Activated CD8-positive, alpha-beta memory T cell treated with anti-CD3 and anti-CD28 coated beads, Interleukin-2, amount 50 U/mL, for 24 hours (primary cell): ENCODE measurements around the gene RREB1.

Experiments
- DNase-seq: peaks from one replicate; pipeline ENCODE4 v3.0.0-alpha.2; 2020; ENCODE audit errors: extremely low read depth

RREB1 gene

GRCh38 chr6:7122684-7123083, 14.9 kb downstream of the RREB1 start:
- DNase-seq = no peak

DNA sequence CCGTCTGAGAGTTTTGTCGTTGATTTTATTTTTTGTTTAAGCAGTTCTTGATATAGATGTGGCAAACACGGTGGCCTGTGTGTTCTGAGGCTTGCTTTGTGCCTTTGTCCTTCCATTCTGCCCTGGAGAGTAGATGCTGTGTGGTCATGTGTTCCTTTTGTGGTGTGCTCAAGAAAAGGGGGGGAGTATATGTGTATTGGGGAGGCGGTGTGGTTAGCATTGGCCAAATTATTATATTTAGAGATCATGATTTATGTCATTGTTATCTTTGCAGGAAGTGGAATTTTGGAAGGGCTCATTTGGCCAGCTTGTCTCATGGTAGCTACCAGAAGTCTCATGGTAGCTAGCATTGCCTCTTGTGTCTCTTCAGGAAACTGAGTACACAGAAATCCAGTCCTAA, 16.4 kb downstream of the RREB1 start:
- no peak for DNase-seq

- DNase-seq = no peak
Measured at GRCh38 chr6:7124636-7125035, 16.9 kb downstream of the RREB1 start.

GRCh38 chr6:7125290-7125689, 17.5 kb downstream of the RREB1 start:
- no peak for DNase-seq

DNA sequence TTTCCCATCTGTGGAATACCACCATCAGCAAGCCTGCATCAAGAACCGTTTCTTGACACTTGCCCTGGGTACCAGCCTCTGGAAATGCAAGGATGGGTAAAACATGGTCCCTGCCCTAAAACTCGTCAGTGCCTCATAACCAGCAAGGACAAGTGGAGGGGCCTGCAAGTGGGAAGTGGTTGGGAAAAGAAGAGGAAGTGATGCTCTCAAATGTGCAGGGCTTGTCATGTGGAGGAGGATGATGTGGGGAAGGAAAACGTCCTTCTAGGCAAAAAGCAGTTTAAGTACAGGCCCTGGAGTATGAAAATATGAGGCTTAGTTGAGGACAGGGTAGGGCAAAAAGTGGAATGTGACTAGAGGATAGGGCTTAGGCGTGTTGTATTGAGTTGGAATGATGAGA, 19.0 kb downstream of the RREB1 start:
- DNase-seq = no peak

- DNase-seq = no peak
Measured at GRCh38 chr6:7127680-7128079, 19.9 kb downstream of the RREB1 start.

DNA sequence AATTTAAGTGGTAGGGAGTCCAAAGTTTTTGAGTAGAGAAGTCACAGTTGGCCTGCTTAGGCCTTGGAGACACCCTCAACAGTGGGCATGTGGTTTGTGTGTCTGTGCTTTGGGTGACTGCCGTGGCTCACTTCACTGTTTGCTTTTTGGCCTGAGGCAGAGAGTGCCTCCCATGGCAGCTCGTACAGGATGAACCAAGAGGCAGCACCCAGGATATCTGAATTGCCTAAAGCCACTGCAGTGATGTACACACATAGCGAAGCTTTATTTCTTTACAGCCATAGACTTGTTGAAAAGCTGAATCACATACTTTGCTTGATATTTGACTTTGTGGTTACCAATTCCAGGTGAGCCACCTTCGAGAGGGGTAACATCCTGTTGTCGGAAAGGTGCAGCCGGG, 21.6 kb downstream of the RREB1 start:
- no peak for DNase-seq

DNA sequence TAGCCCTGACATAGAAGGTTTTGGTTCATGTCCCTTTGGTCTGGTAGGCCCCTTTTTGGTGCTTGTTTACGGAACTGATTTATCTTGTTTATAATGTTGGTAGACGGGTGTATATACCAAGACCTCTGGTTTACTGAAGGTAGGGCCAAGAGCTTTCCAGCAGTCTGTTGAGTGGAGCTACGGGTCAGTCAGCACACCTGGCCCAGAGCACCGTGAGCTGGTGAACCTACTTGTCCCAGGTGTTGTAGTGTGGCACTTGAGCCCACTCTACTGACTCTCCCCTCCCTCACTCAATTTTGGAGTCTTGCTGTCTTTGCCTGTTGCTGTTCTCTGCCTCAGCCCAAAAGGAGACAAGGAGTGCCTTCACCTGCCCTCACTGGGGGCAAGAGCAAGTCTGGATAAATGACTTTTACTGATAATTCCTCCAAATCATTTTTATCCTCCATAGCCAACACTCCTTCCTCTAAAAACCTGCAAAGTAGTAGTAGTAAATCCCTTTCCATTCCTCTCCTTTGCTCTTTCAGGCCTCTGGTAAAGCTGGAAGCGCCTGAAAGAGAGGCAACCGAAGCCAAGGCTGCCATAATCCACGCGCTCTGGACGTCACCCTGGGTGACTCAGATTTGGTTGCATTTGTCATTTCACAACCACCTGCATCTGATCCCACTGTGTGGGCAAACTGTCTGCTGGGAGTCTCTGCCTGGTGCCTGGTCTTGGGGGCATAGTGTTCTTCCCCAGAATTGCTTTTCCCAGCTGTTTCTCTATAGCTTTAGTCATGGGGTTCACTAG, 22.2 kb downstream of the RREB1 start:
- no peak for DNase-seq

DNA sequence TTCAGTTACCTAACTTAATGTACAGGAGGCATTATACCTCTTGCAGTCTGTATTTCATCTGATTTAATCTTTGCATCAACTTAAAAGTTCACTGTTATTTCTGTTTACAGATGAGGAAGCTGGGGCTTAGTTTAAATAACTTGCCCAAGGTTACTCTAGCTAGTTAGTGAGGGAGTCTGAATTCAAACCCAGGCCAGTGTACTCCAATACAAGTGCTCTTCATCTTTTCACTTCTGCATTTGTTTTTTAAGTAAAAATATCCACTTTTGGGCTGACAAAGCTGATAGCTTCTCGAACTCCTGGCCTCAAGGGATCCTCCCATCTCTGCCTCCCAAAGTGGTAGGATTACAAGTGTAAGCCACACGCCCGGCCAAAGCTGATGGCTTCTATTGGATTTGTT, 23.6 kb downstream of the RREB1 start:
- DNase-seq = no peak

GRCh38 chr6:7132398-7133035, 24.8 kb downstream of the RREB1 start:
- no peak for DNase-seq

DNA sequence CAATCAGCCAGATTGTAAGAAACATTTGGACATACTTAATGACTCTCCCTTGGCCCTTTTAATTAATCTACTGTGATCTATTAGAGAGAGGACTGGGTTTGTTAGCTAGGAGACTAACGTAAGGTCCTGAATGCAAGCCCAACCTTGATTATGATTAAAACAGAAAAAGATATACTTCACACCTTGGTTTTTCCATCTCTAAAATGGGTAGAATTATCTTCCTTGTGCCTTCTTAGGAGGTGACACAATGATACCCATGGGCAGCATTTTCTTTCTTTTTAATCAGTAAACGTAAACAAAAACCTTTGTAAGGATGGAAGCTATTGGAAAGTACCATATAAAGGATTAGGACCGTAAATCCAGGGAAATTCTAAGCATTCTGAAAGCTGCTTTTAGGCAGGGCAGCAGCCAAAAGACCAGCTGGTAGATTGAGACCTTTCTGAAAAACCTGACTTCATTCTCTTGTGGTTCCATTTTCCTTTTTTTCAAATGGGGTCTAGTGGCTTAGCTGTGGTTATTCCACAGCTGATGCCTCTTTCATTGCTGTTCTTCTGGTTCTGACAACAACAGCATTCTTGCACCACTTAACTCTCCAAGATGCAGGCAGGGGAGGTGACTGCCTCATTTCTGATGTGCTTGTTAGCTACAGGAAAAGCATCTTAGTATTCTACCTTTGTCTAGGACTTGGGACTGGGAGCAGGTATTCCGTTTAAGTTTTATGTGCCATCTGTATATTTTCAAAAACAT, 27.4 kb downstream of the RREB1 start:
- no peak for DNase-seq

GRCh38 chr6:7135755-7136154, 28.0 kb downstream of the RREB1 start:
- no peak for DNase-seq

GRCh38 chr6:7136859-7137334, 29.1 kb downstream of the RREB1 start:
- DNase-seq = no peak

- DNase-seq = peak; percentile 40
Measured at GRCh38 chr6:7137335-7138045, 29.7 kb downstream of the RREB1 start.

DNA sequence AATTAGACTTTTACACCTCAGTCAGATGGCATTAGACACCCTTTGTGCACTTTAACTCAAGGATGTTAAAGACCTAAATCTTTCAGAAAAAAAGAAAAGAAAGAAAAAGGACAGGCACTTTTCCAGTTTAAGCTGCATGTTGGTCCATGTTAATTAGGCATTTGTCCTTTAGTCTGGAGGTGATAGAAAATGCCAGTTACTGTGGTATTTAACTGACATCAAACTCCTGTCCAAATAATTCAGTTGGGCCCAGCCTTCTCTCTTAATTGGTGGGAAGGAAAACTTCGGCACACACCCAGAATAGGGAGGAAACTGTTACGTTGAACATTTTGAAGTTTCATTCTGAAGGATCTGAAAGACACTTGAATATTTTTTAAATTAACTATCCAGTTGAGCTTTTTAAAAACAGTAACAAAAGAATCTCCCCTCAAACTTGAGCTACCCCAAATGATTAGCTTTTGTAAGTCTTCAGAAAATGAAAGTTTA, 30.3 kb downstream of the RREB1 start:
- no peak for DNase-seq

GRCh38 chr6:7138921-7139358, 31.2 kb downstream of the RREB1 start:
- DNase-seq = no peak

GRCh38 chr6:7139835-7140470, 32.2 kb downstream of the RREB1 start:
- DNase-seq = no peak

DNA sequence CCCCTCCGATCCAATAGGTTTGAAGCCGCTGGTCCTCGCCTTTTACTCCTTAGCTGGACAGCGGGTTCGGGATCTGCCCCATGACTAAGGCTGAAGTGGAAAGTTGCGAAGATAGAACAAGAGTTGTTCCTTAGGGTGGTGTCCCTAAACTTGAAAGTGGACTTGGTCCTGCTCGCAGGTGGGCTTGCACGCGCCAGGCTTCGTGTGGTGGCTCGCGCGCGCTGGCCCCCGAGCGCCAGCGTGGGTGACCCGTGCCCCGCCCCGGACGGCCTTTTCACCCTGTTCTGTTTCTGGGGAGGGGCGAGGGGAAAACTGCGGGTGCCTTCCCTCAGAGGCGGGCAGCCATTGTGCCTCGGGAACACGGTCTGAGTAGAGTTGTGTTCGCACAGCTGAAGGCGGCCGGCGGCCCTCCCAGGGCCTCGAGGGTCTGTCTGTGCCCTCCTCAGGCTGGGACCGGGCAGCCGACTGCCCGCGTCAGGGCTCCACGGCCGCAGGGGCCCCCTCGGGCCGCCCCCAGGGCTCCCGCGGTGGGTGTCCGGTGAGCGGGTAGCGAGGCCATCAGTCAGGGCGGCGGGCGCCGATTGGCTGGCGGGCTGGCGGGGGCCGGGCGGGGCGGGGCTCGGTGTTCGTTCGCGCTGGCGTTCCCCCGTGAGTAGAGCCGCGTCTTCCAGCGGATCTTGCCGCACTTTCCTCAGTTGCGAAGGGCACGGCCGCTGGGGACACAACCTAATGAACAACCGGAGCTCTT, 33.0 kb downstream of the RREB1 start:
- DNase-seq = peak; percentile 58

DNA sequence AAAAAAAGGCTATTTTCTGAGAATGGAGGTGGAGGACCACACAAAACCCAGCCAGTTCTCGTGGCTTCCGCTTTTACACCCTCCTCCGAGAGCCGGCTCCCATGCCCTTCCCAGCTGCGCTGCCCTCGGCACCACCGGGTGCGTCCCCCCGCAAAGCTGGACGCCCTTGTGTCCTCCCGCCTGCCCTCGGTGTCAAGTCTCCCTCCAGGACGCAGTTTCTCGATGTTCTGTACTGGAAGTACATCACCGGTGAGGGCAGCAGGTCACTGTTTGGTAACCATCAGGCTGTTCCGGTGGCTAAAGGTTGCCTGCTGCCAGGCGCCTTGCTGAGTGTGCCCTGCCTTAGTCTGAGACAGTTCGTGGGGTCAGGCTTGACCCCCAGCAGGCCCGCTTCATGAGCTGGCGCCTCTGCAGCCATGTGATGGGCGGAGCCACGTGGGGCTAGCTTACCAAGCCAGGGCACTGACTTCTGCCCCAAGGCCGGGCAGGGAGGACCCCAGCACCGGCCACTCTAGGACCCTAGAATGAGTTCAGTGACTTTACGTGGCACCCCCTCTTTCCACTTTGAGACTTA, 34.6 kb downstream of the RREB1 start:
- no peak for DNase-seq

DNA sequence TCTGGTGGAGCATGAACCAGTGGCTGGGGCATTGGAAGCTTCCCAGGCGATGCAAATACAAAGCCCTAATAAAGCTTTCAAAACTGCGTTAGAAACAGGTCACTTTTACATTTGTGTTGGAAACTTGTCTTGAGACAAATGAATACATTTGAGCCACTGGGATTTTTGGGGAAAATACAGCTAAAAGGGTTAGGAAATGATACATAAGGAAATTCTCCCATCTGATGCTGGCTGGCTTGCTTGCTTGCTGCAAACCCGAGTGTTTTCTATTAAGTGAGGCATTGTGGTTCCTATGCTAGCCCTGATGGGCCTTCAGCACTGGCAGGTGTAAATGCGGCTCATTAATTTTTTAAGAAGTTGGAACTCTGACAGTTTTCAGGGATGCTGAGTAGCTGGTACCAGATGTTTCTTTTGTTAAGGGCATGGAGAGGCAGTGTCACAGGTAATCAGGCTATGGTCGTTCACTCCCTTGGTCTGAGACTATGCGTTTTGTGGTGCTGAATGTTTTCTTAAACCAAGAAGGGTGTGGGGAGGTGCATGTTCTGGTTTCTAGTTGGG, 35.2 kb downstream of the RREB1 start:
- DNase-seq = no peak
